HG03025 (cell line): ENCODE data around the gene NUDT8.
A peak's percentile ranks its signal among the peaks of the same experiment; 100 is the strongest.

Experiments
- ATAC-seq: cut with Tn5 transposase; IDR thresholded peaks from one replicate; pipeline ENCODE4 v1.9.1; 2021; ENCODE audit warnings: mild to moderate bottlenecking, moderate library complexity; ENCODE audit not compliant: unreplicated experiment, low FRiP score

The NUDT8 gene, protein sequence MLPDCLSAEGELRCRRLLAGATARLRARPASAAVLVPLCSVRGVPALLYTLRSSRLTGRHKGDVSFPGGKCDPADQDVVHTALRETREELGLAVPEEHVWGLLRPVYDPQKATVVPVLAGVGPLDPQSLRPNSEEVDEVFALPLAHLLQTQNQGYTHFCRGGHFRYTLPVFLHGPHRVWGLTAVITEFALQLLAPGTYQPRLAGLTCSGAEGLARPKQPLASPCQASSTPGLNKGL

DNA sequence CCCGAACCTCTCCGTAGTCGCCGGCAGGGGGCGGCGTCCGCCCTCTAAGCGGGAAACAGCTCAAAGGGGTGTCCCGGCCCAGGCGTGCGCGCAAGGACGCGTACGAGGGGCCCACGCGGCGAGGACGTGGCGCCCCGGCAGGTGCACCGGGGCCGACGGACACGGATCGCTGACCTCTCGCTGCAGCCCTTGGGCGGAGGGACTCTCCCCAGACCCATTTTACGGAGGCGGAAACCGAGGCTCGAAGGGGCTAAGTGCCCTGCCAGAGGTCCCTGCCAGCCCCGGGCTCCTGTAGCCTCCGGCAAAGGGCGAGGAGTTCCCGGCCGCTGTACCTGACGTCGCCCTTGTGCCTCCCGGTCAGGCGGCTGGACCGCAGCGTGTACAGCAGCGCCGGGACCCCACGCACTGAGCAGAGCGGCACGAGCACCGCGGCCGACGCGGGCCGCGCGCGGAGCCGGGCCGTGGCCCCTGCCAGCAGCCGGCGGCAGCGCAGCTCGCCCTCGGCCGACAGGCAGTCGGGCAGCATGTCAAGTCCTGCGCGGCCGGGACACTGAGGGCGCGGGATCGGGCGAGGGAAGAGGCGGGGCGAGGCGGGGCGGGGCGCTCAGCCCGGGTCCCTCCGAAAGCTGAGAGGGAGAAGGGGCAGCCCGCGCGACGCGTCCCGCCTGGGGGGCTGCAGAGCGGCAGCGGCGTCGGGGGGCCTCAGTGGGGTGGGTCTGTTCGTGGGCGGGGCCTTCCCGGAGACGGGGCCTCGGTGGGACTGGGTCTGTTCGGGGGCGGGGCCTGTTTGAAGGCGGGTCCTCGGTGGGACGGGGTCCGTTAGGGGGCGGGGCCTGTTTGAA is at the start of gene NUDT8:
Gene NUDT8 (minus strand): TSS at position 552 of the 842 bp plus-strand sequence. CDS start 26 bp downstream, at position 526.
- ATAC-seq: peak; percentile 38

DNA sequence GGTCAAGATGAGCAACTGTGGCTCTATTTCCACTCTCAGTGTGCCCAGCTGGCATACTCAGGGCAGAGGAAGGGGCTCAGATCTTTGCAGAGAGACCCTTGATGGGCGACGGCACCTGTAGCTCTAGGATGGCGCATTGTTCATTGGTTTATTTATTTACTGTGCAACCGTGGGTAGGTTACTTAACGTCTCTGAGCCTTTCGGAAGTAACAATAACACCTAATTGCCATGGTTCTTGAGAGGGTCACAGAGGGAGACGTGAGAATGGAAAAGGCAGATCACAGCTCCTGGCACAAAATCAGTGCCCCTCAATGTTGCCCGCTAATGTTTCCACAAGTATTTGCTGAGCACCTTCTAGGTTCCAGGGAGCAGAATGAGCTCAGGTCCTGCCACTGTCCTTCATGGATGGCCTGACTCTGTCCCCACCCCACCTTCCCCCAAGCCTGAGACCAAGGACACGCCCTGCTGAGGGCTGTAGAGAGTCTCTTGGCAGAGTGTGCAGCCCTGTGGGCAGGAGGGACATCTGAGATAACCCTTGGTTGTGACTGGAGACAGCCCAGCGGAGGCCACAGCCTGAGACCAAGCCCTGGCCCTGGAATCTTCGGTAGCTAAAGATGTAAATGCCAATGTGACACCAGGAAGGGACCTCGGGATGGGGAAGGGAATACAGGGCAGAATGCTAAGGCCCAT is 45.5 kb upstream of the NUDT8 start:
- ATAC-seq: no peak

DNA sequence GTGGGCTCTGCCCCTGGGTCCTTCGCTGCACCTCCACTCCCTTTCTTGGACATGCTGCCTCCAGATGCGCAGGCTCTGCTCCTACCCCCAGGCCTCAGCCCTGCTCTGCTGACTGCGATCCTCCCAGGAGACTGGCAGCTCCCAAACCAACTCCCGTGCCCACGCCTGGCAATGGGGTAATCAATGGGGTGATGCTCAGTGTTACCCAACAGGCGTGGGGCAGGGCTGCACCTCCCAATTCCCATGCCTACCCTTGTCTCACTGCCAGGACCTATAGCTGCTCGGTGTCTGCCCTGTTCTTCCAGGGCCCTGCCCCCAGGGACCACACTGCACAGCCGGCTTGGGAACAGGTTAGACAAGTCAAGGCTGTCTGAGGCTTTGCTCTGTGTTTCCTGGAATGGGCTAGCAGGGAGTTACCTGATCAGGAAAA is 44.7 kb upstream of the NUDT8 start, which contains the start of gene ALDH3B2:
Gene ALDH3B2 (minus strand): TSS at position 182 of the 430 bp plus-strand sequence. CDS start 7,688 bp downstream, outside the sequence.
- ATAC-seq: no peak

DNA sequence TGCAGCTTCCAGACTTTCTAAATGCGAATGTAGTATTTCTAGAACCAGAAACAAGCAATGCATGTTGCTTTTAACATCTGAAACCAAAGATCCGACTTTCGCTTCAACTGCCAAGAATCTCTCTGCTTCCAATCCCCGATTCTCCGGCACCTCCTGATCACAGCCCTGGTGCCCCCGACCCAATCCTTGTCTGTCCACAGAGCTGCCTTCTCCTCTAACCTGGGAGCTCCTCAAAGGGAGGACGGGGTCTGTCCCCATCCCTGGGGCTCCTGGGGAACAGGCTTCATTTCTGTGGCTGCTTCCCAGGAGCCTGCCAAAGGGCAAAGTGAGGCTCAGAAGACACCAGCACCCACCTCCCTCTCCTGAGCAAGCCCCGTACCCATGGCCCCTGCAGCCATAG is 44.2 kb upstream of the NUDT8 start:
- ATAC-seq: no peak

DNA sequence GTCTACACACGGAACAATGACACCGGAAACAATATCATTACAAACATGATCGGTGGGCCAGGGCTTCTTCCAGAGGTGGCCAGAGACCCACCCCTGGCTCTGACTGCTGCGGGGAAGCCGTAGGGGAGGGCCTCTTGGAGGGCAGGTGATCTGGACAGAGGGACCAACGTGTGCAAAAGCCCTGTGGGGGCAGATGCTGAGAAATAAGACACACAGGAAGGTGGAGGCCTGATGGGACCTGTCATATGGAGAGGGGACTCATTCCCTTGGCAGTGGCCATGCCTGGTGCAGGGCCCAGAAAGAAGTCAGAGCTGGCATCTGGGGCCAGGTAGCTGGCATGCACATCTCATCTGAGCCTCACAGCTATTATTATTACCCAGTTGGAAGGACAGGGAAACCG is 43.6 kb upstream of the NUDT8 start:
- no peak for ATAC-seq

DNA sequence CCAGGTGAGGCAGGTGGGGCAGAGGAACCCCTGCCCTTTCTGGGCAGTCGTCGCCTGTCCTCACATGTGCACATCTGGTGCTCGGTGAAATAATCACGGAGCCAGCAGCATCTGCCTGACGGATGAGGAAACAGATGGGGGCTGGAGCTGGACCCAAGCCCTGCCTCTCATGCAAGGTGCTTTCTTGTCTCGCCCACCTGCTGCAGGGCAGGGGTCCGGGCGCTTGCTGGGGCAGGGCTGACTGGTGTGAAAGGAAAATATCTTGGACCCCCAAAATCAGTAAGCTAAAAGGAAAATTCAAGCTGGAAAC is 41.4 kb upstream of the NUDT8 start:
- ATAC-seq: no peak

DNA sequence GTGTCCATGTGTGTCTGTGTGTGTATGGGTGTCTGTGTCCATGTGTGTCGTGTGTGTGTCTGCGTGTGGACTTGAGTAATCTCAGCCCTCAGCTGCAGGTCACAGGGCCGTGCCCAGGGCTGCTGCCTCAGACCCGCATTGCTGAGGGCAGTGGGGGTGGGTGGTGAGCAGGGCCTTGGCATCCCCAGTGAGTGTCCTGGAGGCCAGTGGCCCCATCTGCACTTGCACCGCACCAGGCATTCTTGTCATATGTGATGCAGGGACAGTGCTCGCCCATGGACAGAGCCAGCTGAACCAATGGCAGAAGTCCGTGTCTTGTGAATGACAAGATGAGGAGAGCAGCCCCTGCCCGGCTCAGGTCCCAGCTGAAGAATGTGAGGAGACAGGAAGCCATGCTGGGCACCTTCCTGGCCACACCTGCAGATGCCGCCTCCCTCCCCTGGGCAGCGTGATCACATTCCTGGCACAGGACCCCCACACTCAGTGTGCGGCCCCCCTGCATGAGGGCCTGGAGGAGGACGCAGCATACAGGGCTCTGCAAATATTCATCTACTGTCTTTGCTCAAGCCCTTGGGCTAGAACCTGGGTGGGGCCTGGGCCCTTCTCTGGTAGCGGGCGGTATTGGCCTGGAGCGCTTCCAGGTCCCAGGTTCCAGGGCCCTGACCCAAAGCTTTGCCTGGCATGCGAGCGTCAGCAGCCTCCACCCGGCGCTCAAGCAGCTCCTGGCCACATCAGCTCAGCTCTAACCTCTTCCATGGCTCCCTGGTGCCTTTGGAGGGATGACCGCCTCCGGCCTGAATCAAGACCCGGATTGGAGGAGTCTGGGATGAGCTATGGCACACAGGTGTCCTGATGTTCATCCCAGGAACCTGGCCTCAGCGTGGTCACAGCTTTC is 40.8 kb upstream of the NUDT8 start:
- ATAC-seq: no peak

DNA sequence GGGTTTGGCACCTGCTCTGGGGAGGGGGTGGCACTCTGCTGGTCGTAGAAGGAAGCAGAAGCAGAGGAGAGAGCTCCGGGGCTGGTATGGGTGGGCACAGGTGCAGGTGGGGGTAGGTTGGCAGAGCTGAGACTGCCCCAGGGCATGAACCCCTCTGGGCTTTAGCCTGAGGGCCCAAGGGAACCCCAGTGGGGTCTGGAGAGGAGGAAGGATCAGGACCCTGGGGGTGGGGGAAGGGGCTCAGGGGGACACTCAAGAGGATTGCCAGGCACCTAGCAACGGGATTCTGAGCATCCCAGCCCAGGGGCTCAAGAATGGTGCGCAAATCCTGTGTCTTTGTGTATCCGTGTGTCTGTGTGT is 38.4 kb upstream of the NUDT8 start:
- no peak for ATAC-seq

DNA sequence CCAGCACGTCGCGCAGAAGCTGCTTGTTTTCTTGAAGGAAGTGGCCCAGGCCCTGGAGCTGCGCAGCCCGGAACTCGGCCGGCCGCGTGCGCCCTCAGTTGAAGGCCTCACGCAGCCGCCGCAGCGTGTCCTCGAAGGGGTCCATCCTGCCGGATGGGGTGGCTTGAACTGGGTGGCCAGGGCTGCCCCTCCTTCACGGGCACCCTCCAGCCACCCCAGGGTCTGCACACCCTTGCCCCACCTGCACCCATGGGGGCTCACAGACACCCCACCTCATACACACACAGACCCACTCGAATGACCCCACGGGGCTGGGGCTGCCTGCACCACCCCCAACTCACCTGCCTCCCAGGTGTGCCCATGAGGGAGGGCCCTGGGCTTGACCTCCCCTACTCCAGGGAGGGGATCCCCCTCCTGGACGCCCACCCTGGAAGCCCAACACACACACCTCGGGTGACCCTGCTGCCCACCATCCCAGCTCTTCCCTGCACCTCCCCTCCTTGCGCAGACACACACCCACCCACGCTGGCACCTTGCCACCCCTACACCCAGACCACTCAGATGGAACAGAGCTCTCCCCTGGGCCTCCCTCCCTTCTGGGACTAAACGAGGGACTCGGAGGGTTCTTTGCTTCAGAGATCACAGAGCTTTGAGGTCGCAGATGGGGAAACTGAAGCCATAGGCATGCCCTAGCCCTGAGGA is 37.9 kb upstream of the NUDT8 start:
- no peak for ATAC-seq

DNA sequence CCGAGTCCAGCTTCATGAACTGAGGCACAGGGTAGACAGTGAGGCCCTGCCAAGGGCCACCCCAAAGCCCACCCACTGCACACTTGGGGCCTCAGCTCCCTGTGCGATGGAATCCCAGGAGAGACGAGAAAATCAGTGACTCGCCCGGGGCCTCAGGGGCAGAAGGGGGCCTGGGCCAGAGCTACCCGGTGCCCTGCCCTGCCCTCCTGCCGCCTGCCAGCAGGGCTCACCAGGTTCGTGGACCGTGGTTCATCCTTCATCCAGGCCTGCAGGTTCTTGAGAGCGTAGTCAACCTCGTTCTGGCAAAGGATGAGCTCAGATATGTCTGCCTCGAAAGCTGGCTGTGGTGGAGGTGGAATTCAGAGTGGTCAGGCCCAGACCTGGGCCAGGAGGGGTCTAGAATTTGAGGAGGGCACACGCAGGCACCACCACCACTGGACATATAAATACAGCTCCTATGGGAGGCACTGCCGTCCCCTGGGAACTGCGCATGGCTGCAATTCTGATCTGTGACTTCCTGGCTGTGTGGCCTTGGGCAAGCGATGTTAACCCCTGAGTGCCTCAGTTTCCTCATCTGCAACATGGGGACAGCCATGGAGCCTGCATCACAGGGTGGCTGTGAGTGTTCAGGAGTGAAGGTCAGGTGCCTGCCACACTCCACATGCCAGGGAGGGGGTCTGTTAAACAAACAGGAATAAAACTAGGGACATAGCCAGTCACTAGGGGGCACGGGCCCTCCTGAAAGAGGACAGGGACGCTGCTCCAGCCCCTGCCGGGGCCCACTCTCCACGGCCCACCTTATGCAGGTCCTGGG is 37.1 kb upstream of the NUDT8 start:
- ATAC-seq: no peak

DNA sequence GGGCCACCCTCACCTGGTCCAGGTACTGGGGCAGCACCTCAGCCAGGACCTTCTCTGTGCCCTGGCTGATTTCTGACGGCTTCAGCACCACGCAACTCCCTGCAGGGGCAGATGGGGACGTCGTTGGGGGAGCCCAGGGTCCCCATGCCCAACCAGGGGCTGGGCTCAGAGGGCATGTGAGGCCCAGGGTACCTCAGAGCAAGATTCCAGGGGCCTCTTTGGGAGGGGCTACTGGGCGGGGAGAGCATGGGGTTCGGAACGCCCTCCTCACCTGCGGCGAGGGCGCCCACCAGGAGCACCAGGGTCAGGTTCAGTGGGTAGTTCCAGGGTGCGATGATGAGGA is 36.5 kb upstream of the NUDT8 start:
- ATAC-seq: no peak

DNA sequence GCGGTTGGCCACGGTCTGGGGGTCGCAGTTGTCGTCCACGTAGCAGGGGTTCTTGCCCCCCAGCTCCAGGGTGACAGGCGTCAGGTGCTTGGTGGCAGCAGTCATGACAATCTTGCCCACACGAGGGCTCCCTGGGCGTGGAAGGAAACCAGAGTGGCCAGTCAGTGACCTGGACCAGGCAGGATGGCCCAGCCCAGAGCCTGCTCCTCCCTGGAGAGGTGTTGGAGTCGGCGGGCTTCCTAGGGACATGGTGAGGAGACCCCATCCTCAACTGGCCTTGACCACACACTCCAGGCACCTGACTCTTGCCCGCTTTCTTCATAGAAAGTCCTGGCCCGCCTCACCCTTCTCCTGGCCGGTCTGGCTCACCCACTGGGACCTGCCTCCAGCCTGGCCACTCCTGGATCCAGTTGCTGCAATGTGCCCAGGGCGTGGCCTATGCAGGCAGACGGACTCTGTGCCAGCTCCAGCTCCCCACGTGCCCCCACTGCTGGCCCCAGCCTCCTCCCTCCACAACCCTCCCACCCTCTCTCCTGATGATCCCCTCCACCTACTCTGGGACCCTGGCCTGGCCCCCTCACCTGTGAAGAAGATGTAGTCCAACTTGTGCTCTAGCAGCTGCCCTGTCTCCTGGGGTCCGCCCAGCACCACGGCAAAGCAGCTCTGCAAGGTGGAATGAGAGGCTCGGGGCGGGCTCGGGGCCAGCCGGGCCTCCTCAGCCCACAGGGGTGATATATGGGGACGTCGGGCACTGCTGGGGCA is 36.0 kb upstream of the NUDT8 start:
- no peak for ATAC-seq

DNA sequence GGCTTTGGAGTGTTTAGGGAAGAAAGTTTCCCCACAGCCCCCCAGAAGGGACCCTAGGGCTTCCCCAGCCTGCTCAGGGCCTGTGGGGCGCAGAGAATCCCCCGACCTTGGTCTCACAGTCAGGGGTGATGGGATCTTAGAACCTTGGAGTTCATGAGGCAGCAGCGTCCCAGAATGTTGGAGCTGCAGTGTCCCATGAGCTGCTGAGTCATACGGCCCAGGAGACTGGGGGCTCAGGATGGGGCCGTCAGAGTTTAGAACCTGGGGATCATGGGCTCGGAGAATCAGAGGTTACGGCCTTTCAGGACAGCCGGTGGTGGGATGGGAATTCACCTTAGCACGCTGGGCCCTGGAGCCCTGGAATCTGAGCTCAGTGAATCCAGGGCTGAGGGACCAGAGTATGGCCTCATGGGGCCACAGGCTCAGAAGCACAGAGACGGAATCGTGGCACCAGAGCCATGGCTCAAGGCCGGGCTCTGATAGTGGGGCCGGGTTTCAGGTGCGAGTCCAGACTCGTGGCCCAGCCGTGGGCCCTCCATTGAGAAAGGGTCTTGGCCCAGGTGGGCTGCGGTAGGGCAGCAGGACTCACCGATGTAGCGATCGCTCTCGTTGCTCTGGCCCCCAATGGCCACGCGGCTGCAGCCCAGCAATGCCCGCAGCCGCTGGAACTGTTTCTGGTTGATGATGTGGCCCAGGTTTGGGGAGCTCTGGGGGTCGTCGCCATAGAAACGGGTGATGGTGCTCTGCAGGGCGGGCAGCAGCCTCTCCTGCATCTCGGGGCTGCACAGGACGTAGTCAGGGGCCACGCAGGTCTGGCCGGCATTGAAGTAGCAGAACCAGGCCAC is 35.2 kb upstream of the NUDT8 start:
- ATAC-seq: no peak

DNA sequence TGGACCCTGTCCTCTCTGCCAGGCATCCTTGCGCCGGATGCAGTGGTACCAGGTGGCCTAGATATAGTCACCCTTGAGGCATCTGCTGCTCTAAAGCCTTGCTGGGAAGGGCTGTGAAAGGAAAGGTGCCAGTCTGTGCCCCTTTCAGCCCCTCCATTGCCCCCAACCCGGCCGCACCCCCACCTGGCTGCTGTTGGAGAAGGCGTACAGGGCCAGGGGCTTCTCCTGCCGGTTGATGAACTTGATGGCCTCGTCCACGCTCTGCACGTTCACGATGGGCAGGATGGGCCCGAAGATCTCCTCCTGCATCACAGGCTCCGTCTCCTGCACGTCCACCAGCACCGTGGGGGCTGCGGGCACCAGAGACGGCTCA is 34.5 kb upstream of the NUDT8 start:
- ATAC-seq: no peak

DNA sequence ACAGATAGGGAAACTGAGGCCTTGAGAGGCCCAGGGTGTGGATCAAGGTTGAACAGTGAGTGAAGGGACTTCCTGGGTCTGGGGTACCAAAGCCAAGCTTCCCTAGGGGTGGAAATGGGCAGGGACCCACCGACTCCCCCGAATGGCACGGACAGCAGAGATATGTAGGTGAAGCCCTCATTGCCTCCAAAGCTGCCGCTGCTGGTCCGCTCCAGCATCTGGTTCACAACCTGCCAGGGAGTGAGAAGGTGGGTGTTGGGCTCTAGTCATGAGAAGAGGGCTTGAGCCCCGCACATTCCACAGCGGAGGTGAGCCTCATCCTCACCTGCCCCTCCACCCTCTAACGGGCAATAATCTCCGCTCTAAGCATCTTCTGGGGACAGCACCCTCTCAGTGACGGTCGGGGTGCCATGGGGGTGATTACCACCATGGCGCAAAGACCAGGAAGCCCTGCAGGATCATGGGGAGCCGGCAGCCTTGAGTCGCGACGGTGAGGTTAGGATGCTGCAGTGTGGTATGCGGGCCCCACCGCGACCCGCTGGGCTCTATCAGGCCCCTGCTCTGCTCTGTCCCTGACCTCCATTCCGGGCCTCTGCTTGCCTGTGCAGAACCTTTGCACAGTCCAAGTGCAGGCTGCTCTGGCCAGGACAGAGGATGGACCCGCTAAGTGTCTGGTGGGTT is 33.9 kb upstream of the NUDT8 start:
- ATAC-seq: no peak

DNA sequence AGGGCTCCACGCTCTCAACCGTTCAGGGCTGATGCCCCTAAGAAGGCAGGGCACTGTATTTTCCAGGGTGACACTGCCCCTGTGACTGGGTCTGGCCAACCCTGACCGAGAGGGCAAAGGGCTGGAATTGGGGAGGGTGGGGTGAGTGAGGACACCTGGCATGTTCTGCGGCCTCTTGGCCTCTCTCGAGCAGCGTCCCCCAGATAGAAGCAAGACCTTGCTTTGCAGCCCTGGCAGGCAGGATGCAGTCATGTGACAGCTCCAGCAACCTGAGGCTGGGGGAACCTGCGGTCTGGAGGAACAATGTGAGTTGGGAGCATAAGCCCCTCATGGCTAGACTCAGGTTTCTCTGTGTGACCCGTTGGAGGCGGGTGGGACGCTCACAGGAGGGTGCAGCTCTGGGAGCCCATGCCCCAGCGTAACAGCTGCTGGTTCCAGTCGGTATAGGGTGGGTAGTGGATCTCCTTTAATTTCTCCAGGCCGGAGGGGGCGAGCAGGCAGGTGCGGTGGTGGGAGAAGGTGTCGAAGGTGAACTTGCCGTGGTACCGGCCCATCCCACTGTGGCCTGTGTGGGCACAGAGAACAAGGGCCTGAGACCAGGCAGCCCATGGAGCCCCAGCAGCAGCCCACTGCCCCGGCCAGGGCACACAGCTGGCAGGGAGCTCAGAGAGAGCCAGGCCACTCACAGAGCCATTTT is 33.2 kb upstream of the NUDT8 start:
- no peak for ATAC-seq
